HG03565 (cell line): ENCODE results near the gene IRAK4.

ENCODE experiments used
- ATAC-seq: cut with Tn5 transposase; IDR thresholded peaks from one replicate; pipeline ENCODE4 v1.9.1; 2021; ENCODE audit warnings: mild to moderate bottlenecking, moderate library complexity; ENCODE audit not compliant: unreplicated experiment

IRAK4 gene

DNA sequence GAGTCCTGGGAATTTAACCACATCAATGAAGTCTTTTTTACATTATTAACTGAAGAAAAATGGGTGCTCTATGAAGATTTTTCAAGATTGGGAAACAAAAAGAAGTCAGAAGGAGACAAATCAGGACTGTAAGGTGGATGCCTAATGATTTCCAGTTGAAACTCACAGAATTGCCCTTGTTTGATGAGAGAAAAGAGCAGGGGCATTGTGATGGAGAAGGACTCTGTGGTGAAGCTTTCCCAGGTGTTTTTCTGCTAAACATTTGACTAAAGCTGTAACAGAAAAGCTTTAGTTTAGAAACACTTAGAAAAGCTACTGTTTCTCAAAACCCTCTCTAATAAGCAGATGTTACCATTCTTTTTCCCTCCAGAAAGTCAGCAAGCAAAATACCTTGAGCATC lies 5.8 kb downstream of the IRAK4 start:
- ATAC-seq: no peak

- ATAC-seq: no peak
Measured at GRCh38 chr12:43766291-43766690, 7.5 kb downstream of the IRAK4 start.

GRCh38 chr12:43776498-43776897 lies 17.7 kb downstream of the IRAK4 start:
- peak; percentile 43 for ATAC-seq

DNA sequence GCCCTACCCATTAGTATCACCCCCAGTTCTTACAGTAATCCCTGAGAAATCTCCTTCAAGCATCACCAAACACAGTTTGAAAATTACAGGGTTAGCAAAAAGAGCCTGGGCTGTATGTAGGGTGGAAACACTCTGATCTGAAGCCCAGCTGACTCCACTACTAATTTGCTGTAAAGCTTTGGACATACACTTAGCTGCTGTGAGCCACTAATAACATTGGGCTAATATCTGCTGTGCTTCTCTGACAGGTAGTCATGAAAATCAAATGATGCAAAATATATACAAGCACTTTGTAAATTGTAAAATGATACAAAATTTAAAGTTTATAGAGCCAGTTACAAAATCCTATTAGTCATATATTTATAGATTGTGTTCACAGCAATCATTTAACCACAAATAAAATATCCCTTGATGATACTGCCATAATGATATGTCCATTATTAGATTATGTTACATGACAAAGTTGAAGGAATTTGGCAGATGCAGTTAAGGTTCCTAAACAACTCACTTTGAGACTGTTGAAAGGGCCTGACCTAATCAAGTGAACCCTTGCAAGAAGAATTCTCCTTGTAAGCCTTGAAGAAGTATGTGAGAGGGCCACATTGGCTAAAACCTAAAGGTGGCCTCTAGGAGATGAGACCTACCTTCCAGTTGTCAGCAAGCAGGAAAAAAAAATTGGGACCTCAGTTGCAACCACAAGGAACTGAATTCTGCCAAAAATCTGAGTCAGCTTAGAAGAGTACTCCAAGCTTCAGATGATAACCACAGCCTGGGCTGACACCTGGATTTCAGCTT lies 28.3 kb downstream of the IRAK4 start:
- no peak for ATAC-seq

GRCh38 chr12:43789941-43790340 lies 31.2 kb downstream of the IRAK4 start:
- ATAC-seq: no peak

DNA sequence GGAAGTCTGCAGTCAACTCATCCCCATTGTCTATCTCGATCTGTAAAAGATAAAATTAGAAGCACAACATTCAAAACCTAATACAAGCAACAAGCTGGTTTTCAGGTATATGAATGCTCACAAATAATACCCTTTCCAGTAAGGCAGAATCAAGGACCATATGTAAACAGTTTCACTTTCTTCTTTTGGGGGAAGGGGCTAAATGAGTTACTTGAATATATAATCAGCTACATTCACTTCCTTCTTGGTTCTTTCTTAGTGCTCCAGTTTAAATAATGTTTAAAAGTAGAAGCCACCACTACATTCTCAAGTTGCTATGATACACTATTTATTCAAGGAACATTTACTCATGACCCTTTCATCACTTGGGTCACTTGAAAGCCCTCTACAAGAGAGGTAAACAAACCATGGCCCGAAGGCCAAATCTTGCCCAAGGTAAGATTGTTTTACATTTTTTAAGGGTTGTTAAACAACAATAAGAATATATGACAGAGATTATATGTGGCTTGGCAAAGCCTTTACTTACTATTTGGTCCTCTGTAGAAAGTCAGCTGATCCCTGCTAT lies 37.0 kb downstream of the IRAK4 start:
- ATAC-seq: no peak

DNA sequence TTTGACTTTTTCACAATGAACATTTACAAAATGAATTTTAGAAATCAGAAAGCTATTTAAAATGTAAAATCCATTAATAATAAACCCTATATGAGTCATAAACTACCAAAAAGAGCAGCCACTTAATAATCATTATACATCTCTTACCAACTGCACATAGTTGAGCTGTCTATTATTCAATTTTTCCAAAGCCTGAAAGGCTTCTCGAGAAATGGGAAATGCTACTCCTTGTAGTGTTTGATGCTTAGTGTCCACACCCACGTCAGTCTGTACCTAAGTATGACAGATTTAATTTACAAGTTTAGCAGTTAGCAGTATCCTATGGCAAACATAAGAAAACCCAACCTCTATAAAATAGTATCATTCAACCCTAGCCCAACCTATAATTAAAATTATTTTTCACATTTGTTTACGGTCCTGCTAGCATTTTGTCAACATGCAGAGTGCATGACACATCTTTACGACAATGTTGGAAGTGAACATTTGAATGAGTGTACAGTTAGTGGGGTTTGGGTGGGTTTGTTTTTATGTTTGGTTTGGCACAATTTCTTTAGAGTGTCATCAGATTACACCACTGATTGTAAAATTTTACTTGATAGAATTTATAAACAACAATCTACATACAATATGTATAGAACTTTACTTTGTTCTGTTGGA lies 38.9 kb downstream of the IRAK4 start:
- no peak for ATAC-seq

GRCh38 chr12:43805149-43805859 lies 46.6 kb downstream of the IRAK4 start:
- no peak for ATAC-seq

DNA sequence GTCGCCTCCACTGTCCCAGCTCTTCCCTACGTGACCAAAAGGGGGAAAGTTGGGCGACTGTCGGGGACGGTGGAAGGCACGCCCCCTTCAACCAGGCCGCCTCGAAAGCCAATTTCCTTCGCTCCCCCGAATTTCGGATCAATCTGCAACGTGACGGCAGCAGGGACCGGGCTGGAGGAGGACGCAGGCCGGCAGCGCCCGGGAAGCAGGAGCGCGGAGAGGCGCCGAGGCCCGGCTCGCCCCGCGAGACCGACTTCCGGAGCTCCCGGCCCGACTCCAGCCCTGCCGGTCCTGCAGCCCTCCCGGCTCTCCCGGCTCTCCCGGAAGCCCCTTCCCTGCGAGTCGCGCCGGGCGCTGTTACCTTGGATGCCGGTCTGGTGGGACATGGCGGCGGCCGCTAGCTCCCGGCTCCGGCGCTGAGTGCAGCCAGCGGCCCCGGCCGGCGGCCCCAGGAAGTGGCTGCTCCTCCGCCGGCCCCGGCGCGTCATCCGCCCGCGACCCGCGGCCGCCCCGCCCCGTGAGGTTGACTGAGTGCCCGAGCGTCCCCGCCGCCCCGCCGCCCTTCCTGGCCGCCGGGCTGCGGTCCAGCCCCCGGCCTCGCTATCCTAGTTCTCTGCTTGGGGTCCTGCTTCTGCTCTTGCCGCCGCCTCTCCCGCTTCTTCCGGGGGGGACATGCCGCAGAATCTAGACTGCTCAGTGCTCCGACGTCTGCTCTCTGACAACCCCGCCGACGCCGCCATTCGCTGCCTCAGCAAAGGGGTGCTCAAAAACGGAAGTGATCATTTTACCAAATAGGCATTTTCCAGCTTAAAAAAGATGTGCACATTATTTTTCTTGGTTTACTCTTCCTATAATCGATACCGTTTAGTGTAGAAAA lies 47.3 kb downstream of the IRAK4 start, which contains the start of gene TWF1:
TSS of gene TWF1 (minus strand) at position 458 of the 877 bp plus-strand sequence. CDS start at position 386, 72 bp downstream.
- peak; percentile 85 for ATAC-seq

GRCh38 chr12:43806737-43807072 lies 48.0 kb downstream of the IRAK4 start:
- no peak for ATAC-seq

- ATAC-seq: no peak
Measured at GRCh38 chr12:43807386-43807785, 48.6 kb downstream of the IRAK4 start.

- ATAC-seq: no peak
Measured at GRCh38 chr12:43812057-43812456, 53.3 kb downstream of the IRAK4 start.

- no peak for ATAC-seq
Measured at GRCh38 chr12:43812926-43813325, 54.2 kb downstream of the IRAK4 start.

DNA sequence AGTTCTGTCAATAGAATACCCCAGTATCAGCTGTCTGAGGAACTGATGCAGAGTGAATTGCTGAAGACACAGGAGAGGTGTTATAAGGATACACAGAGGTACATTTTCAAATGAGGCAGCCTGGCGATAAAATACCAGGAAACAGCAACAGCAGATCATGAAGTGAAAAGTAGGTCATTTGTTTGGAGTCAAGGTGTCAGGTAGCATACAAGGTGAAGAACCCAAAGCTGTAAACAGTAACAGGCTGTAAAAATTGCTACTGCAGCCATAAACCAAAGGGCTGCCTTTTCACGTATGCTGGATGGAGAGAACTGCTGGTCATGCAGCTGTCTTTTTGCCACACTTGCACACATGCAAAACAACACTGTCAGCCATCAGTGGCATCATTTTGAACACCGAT lies 56.7 kb downstream of the IRAK4 start:
- no peak for ATAC-seq

GRCh38 chr12:43816168-43816567 lies 57.4 kb downstream of the IRAK4 start:
- ATAC-seq: peak; percentile 54

- no peak for ATAC-seq
Measured at GRCh38 chr12:43824207-43824775, 65.5 kb downstream of the IRAK4 start.

DNA sequence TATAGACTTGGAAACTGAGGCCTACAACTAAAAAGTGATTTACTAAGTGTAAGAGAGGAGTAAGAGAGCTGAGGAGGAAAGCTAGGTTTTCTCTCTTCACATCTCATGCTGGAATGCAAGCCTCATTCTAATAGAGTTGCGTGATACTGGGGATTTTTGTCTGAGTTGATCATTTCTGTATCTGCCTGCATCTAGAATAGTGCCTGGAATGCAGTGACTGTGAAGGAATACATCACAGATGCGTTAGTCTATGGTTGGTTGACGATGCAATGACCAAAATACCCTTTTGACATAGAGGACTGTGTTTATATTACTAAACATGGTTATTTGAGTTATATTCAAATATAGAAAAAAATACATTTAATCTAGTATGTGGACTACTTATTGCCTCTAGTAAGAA lies 67.9 kb downstream of the IRAK4 start:
- no peak for ATAC-seq

DNA sequence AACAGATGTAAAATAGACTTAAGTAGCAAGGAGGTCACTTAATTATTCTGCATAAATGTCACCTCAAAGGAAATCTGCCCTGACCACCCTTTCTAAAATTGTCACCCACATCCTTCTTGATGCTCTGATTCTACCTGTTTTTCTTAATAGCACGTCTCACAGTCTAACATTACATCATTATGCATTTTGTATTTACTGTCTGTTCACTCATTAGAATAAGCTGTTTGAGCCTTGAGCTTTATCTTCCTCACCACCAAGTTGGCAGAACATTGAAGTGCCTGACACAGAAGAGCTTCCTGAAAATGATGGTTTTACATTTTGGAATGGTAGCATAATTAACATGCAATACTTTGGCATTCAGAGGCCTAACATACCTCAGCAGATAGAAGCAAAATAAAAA lies 68.3 kb downstream of the IRAK4 start:
- no peak for ATAC-seq

- no peak for ATAC-seq
Measured at GRCh38 chr12:43832463-43833168, 73.9 kb downstream of the IRAK4 start.

DNA sequence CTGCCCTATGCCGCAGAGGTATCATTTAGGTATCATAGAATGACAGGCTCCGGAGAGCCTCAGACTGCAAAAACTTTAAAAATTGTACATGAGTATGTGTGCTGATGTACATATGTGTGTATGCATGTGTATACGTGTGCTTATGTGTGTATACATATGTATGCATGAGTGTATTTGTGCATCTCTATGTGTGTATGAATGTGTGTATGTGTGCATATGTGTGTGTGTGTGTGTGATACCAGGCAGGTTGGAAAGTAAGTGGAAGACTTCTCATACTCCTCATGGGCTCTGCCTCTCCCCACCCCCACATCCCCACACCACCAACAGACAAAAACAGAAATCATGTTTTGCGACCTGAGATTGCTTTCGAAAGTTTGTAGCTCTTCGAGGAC lies 76.5 kb downstream of the IRAK4 start:
- ATAC-seq: no peak
